Measurements from ENCODE around the gene UPK3A. TPM values are rescaled to one million over a fixed set of nuclear protein-coding genes. Genes with fewer than 3 reads are reported as not detected.

UPK3A gene
- total RNA-seq, 1 experiment from 2014 or later: 1.0 TPM

DNA sequence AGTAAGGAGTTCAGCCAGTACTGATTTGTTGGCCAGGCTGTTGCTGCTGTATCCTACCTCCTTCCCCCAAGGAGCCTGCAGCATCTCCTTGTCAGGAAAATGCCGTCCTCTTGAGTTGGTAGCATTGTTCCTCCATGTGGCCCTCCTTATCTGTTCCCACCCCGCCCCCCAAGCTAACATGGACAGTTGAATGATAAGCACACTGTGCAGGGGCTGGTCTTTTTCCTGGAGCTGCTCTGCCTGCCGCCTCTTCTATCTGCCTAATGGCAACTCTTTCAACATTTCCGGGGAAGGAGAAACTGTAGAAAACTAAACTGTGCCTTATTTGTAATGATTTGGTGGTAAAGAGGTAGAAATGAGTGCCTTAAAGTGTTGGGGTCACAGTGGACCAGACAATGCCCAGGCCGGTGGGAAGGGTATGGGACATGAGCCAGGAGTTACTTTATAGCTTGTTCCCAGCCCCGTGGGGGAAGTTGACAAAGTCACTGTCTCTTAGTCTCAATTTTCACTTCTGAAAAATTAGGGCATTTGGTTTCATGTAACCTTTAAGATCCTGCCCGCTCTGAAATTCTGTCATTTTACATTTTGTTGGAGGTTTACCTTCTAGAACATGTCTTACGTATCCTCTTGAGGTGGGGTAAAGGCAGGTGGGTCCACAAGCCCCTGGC, 29.4 kb downstream of the UPK3A start:
- no TSS peak for BruUV-seq (replicated peaks)
- H3K4me3 ChIP-seq: no peak overlapping the region
- H3K4me1 ChIP-seq (replicated peaks; ENCODE audit: insufficient read depth): peaks cover 11% of the 10 kb centered on the region
- H3K9me2 ChIP-seq (ENCODE audit: insufficient read depth): no peaks in the 10 kb centered on the region
- DNase-seq: no peak
- H3K9me3 ChIP-seq (ENCODE audit: insufficient read depth, low read depth): no peaks in the 10 kb centered on the region
- TF ChIP-seq, protein P1, sequence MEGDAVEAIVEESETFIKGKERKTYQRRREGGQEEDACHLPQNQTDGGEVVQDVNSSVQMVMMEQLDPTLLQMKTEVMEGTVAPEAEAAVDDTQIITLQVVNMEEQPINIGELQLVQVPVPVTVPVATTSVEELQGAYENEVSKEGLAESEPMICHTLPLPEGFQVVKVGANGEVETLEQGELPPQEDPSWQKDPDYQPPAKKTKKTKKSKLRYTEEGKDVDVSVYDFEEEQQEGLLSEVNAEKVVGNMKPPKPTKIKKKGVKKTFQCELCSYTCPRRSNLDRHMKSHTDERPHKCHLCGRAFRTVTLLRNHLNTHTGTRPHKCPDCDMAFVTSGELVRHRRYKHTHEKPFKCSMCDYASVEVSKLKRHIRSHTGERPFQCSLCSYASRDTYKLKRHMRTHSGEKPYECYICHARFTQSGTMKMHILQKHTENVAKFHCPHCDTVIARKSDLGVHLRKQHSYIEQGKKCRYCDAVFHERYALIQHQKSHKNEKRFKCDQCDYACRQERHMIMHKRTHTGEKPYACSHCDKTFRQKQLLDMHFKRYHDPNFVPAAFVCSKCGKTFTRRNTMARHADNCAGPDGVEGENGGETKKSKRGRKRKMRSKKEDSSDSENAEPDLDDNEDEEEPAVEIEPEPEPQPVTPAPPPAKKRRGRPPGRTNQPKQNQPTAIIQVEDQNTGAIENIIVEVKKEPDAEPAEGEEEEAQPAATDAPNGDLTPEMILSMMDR (conservative IDR thresholded peaks at IDR 0.05): no peak
- no peak for TF ChIP-seq EZH2 (IDR thresholded peaks at IDR 0.05; ENCODE audit: low read depth)
- H2AFZ ChIP-seq: no peak overlapping the region
- 0 out of 2 replicates have a peak, but pooled peaks cover 5% of the 10 kb centered on the region for H3K36me3 ChIP-seq (ENCODE audit: low read depth)
- ChIA-PET POLR2A (ENCODE audit: unreplicated experiment) (no interaction called here), CTCF (no interaction called here)
- H3K27ac ChIP-seq: no peak overlapping the region
- H3K4me2 ChIP-seq: no peak overlapping the region
- H3F3A ChIP-seq (ENCODE audit: insufficient read depth, low read depth): peaks cover 6% of the 10 kb centered on the region; the same call in 1 of the 2 replicates
- intact Hi-C loops (cut with micrococcal nuclease; ENCODE audit: unreplicated experiment): loop anchor here (10.0 kb wide), 1 partner anchor 121 kb away; no protein-coding TSS in a partner anchor
- H3K27me3 ChIP-seq (ENCODE audit: insufficient read depth, low read depth): no peaks in the 10 kb centered on the region
- H4K20me1 ChIP-seq (ENCODE audit: insufficient read depth): peaks cover 49% of the 10 kb centered on the region
- H3K79me2 ChIP-seq (ENCODE audit: low read depth): peaks cover 90% of the 10 kb centered on the region

- intact Hi-C loops (cut with micrococcal nuclease; ENCODE audit: unreplicated experiment): loop anchor here (10.0 kb wide), 1 partner anchor 120 kb away; no protein-coding TSS in a partner anchor
- no peak overlapping the region for H2AFZ ChIP-seq
- peaks cover 96% of the 10 kb centered on the region for H3K79me2 ChIP-seq (ENCODE audit: low read depth)
- CTCF ChIA-PET: no interaction called here
- H4K20me1 ChIP-seq (ENCODE audit: insufficient read depth): peaks cover 55% of the 10 kb centered on the region
- peaks cover 6% of the 10 kb centered on the region; the same call in 1 of the 2 replicates for H3F3A ChIP-seq (ENCODE audit: insufficient read depth, low read depth)
- no peak overlapping the region for H3K4me3 ChIP-seq
- DNase-seq: no peak
- BruUV-seq (replicated peaks): no TSS peak
- no peak overlapping the region for H3K27ac ChIP-seq
- peaks cover 8% of the 10 kb centered on the region for H3K4me1 ChIP-seq (replicated peaks; ENCODE audit: insufficient read depth)
- H3K9me2 ChIP-seq (ENCODE audit: insufficient read depth): no peaks in the 10 kb centered on the region
- H3K9me3 ChIP-seq (ENCODE audit: insufficient read depth, low read depth): no peaks in the 10 kb centered on the region
- no peak overlapping the region for H3K4me2 ChIP-seq
- H3K36me3 ChIP-seq (ENCODE audit: low read depth): 0 out of 2 replicates have a peak, but pooled peaks cover 6% of the 10 kb centered on the region
- POLR2A ChIA-PET (ENCODE audit: unreplicated experiment): no interaction called here
- H3K27me3 ChIP-seq (ENCODE audit: insufficient read depth, low read depth): no peaks in the 10 kb centered on the region
- TF ChIP-seq, protein P1 (conservative IDR thresholded peaks at IDR 0.05): no peak
- TF ChIP-seq EZH2 (IDR thresholded peaks at IDR 0.05; ENCODE audit: low read depth): no peak
Measured at GRCh38 chr22:45314786-45315185, 30.0 kb downstream of the UPK3A start.

DNA sequence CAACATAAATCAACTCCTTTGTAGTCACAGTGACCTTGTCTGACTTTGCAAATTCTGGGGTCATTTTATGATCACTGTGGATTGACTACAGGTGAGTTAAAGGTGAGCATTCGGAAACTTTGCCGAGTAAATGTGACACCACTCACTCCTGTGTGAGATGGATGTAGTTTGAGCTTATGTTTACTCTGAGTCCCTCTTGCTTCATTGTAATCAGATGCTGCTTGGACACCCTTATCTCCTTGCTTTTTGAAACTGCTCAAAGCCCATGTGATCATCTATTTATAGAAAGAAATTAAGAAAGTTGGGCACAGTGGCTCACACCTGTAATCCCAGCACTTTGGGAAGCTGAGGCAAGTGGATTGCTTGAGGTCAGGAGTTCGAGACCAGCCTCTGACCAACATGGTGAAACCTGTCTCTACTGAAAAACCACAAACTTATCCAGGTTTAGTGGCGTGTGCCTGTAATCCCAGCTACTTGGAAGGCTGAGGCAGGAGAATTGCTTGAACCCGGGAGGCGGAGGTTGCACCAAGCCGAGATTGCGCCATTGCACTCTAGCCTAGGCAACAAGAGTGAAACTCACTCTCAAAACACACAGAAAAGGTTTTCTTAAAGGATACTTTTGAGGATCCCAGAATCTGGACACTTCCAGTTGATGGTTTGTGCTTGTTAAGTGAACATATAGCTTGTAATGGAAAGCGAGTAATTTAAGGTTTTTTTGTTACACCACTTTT, 32.2 kb downstream of the UPK3A start:
- no peak for DNase-seq
- no TSS peak for BruUV-seq (replicated peaks)
- CTCF ChIA-PET: no interaction called here
- Histone ChIP-seq H3K36me3 (ENCODE audit: low read depth) (0 out of 2 replicates have a peak, but pooled peaks cover 10% of the 10 kb centered on the region), H3F3A (ENCODE audit: insufficient read depth, low read depth) (peaks cover 6% of the 10 kb centered on the region; the same call in 1 of the 2 replicates), H3K4me2 (no peak overlapping the region), H3K27me3 (ENCODE audit: insufficient read depth, low read depth) (no peaks in the 10 kb centered on the region), H4K20me1 (ENCODE audit: insufficient read depth) (peaks cover 52% of the 10 kb centered on the region), H3K9me2 (ENCODE audit: insufficient read depth) (no peaks in the 10 kb centered on the region), H3K4me1 (replicated peaks; ENCODE audit: insufficient read depth) (no peaks in the 10 kb centered on the region), H3K27ac (no peak overlapping the region), H2AFZ (no peak overlapping the region), H3K4me3 (no peak overlapping the region), H3K79me2 (ENCODE audit: low read depth) (peaks cover 92% of the 10 kb centered on the region), H3K9me3 (ENCODE audit: insufficient read depth, low read depth) (no peaks in the 10 kb centered on the region)
- no peak for TF ChIP-seq EZH2 (IDR thresholded peaks at IDR 0.05; ENCODE audit: low read depth)
- TF ChIP-seq, protein P1 (conservative IDR thresholded peaks at IDR 0.05): no peak
- intact Hi-C loops (cut with micrococcal nuclease; ENCODE audit: unreplicated experiment): loop anchor here (10.0 kb wide), 1 partner anchor 118 kb away; no protein-coding TSS in a partner anchor
- POLR2A ChIA-PET (ENCODE audit: unreplicated experiment): no interaction called here
